GM21786 (cell line): ENCODE results near the gene FCF1.

Experiments
- ATAC-seq: cut with Tn5 transposase; IDR thresholded peaks from one replicate; pipeline ENCODE4 v1.9.1; 2021; ENCODE audit not compliant: unreplicated experiment

The FCF1 gene

DNA sequence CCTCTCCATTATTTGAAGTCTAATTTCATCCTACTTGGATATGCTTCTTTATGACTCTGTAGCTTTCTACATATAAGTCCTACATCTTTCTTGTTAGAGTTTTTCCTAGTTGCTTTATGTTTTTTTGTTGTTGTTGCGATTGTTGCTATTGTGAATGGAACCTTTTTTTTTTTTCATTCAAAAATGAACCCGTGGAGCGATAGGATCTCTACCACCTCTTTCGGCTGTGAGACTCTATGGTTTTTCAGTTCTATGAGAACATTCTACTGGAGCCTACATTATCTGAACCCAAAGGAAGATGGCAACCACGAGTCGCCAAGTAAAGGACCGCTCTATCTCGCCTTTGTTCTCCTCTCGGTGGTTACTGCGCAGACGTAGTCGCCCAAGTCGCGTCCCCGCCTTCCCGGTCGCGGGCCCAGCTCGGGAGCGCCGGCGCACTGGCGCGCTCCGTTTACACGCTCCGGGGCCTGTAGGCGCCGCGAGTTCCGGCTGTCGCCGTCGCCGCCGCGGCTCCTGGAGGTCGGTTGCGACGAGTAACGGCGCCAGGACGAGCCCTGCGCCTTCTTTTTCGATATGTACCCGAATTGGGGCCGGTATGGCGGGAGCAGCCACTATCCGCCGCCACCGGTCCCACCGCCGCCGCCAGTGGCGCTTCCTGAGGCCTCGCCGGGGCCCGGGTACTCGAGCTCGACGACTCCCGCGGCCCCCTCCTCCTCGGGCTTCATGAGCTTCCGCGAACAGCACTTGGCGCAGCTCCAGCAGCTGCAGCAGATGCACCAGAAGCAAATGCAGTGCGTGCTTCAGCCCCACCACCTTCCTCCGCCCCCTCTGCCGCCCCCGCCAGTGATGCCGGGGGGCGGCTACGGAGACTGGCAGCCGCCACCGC, 50.2 kb downstream of the FCF1 start, which contains the start of gene YLPM1:
TSS of gene YLPM1 (plus strand) at position 400 of the 886 bp plus-strand sequence. CDS start at position 574, 174 bp downstream.
- ATAC-seq, result peak; percentile 92

GRCh38 chr14:74763803-74764531, 51.0 kb downstream of the FCF1 start:
- ATAC-seq, result no peak

- ATAC-seq, result no peak
Observed at GRCh38 chr14:74765721-74766120, 52.8 kb downstream of the FCF1 start.

DNA sequence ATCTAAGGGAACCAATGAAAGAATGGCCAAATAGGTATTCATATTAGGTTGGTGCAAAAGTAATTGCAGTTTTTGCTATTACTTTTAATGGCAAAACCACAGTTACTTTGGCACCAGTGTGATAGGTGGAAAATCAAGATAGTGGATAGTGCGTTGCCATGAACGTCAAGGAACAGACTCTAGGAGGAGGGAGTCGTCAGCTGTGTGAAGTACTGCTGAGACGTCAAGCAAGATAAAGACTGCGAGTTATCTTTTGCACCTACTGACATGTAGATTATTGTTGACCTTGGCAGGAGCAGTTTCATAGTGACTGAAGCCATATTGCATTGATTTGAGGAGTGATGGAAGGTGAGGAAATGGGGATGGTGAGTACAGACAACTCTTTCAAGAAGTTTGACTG, 58.5 kb downstream of the FCF1 start:
- ATAC-seq, result no peak

DNA sequence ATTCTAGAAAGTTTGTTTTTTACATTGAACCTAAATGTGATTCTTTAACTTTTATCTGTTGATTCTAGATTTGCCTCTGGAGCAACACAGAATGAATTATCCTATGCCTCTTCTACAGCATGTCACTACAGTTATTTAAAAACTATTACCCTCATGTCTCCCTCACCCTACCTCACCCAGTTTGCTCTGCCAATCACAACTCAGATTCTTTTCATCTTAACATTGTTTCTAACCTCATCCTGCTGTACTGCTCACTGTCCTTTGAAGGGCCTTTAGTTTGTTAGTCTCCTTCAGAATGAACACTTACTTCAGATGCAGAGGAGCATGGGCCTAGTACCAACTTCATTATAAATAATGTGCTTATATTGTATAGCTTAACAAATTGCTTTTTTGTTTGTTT, 71.7 kb downstream of the FCF1 start:
- no peak for ATAC-seq

DNA sequence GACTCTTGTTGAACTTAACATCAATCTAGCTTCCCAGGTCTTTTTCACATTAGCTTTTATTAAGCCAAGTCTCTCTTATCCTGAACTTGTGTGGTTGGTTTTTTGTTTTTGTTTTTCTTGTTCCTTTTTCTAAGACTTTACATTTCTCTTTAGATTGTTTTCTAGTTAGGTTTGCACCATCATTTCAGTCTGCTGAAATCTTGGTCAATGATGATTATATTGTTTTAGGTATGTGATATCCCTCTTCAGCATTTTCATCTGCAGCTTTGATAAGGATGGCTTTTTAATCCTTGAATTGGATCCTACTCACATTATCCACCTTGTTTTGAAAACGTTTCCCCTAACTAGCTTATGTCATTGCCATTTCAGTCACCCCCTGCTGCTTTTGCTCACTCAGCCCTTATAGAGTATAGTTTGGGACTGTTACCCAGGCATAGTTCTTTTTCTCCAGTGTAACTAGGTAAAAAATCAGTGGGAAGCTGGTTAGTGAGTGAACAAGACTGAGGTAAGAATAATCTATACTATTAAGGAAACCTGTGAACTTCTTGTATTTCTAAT, 72.2 kb downstream of the FCF1 start:
- no peak for ATAC-seq

GRCh38 chr14:74786796-74787315, 73.9 kb downstream of the FCF1 start:
- no peak for ATAC-seq
